ENCODE measurements around the gene ANKUB1. TPM values are rescaled to one million over a fixed set of nuclear protein-coding genes. Genes with fewer than 3 reads are reported as not detected.

The ANKUB1 gene
- total and polyA plus RNA-seq, 2 donors (not counting 1 experiment from before 2014, with no cell fraction given) = not detected

DNA sequence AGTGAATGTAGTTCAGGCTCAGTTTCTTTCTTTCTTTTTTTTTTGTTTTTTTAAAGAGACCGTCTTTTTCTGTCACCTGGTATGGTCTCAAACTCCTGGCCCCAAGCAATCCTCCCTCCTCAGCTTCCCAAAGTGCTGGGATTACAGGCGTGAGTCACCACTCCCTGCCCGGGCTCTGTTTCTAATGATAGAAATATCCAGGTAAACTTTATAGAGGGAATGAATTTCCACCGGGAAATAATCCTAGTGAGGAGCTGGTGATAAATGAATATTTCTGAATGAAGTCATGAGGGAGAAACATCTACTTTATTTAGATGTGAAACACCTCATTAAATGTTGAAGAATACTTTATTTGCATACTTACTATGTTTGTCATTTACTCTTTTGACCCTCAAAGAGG lies 27.8 kb upstream of the ANKUB1 start:
- no peak overlapping the region for H2AFZ ChIP-seq (ENCODE audit: insufficient read depth, low read depth, low read length, poor library complexity, severe bottlenecking)
- peaks cover 0 to 3% (median 0%) of the 10 kb centered on the region in 3 donors for H3K9me3 ChIP-seq (ENCODE audit: control extremely low read depth in 1 of 3, control insufficient read depth in 2 of 3, insufficient read depth in 1 of 3, low read length in 2 of 3)
- no peak for ATAC-seq (ENCODE audit: low read depth)
- POLR2A ChIA-PET = no interaction called here
- DNase-seq = no peak
- peaks cover 20 to 26% of the 10 kb centered on the region in 2 donors for H3K4me1 ChIP-seq (ENCODE audit: control insufficient read depth in 2 of 2, insufficient read depth in 2 of 2, low read length in 2 of 2)
- no peak overlapping the region for H3K4me2 ChIP-seq (replicated peaks; ENCODE audit: low read depth, low read length, poor library complexity, severe bottlenecking)
- no CpG with 5 or more reads among the region's 4 CpGs for WGBS (ENCODE audit: insufficient coverage)
- no peak overlapping the region for H3K27ac ChIP-seq (ENCODE audit: low read length in 2 of 2)
- peaks cover 98% of the 10 kb centered on the region for H3K79me2 ChIP-seq (ENCODE audit: control insufficient read depth, insufficient read depth, low read length)
- no peak for TF ChIP-seq CTCF (IDR thresholded peaks at IDR 0.05)
- no peak for TF ChIP-seq EZH2 (IDR thresholded peaks at IDR 0.05; ENCODE audit: borderline replicate concordance, insufficient read depth, low read depth, low read length, poor library complexity, severe bottlenecking)
- Mint-ChIP-seq H3K27ac (no peak overlapping the region), H3K9me3 (ENCODE audit: insufficient read depth) (peaks cover 2% of the 10 kb centered on the region), H3K4me1 (peaks cover 60% of the 10 kb centered on the region), H3K4me3 (no peak overlapping the region), H3K27me3 (no peaks in the 10 kb centered on the region)
- CTCF ChIA-PET = interaction anchor here (0.6 to 2.9 kb wide), 4 partner anchors 12 to 586 kb away, joined by 3 to 15 read pairs (median 6); no protein-coding TSS in a partner anchor
- peaks cover 0 to 3% of the 10 kb centered on the region in 2 experiments for H3K36me3 ChIP-seq (replicated peaks in 1 of 2; ENCODE audit: control extremely low read depth in 1 of 2, control insufficient read depth in 1 of 2, extremely low read depth in 1 of 2, insufficient read depth in 2 of 2, low read length in 1 of 2)
- no peak overlapping the region for H3K9ac ChIP-seq (ENCODE audit: low read length)
- intact Hi-C loops (cut with micrococcal nuclease) = no loop called here
- no peaks in the 10 kb centered on the region for H3K27me3 ChIP-seq (replicated peaks in 1 of 4; ENCODE audit: control extremely low read depth in 1 of 4, control insufficient read depth in 3 of 4, insufficient read depth in 4 of 4, low read length in 3 of 4)
- no peak overlapping the region for H3K4me3 ChIP-seq (ENCODE audit: control extremely low read depth in 1 of 5, extremely low read depth in 1 of 5, insufficient read depth in 1 of 5, low read depth in 2 of 5, low read length in 4 of 5)
- peaks cover 79% of the 10 kb centered on the region for H4K20me1 ChIP-seq (ENCODE audit: control insufficient read depth, insufficient read depth, low read length, poor library complexity, severe bottlenecking)

GRCh38 chr3:149819432-149819831 lies 27.1 kb upstream of the ANKUB1 start:
- Histone ChIP-seq H3K9me3 (ENCODE audit: control extremely low read depth in 1 of 3, control insufficient read depth in 2 of 3, insufficient read depth in 1 of 3, low read length in 2 of 3) (peaks cover 0 to 3% (median 0%) of the 10 kb centered on the region in 3 donors), H3K9ac (ENCODE audit: low read length) (no peak overlapping the region), H3K4me2 (replicated peaks; ENCODE audit: low read depth, low read length, poor library complexity, severe bottlenecking) (no peak overlapping the region), H3K27me3 (replicated peaks in 1 of 4; ENCODE audit: control extremely low read depth in 1 of 4, control insufficient read depth in 3 of 4, insufficient read depth in 4 of 4, low read length in 3 of 4) (no peaks in the 10 kb centered on the region), H3K4me1 (ENCODE audit: control insufficient read depth in 2 of 2, insufficient read depth in 2 of 2, low read length in 2 of 2) (peaks cover 27 to 33% of the 10 kb centered on the region in 2 donors), H3K4me3 (ENCODE audit: control extremely low read depth in 1 of 5, extremely low read depth in 1 of 5, insufficient read depth in 1 of 5, low read depth in 2 of 5, low read length in 4 of 5) (no peak overlapping the region), H4K20me1 (ENCODE audit: control insufficient read depth, insufficient read depth, low read length, poor library complexity, severe bottlenecking) (peaks cover 75% of the 10 kb centered on the region), H2AFZ (ENCODE audit: insufficient read depth, low read depth, low read length, poor library complexity, severe bottlenecking) (no peak overlapping the region), H3K79me2 (ENCODE audit: control insufficient read depth, insufficient read depth, low read length) (peaks cover 98% of the 10 kb centered on the region), H3K27ac (ENCODE audit: low read length in 2 of 2) (no peak overlapping the region), H3K36me3 (replicated peaks in 1 of 2; ENCODE audit: control extremely low read depth in 1 of 2, control insufficient read depth in 1 of 2, extremely low read depth in 1 of 2, insufficient read depth in 2 of 2, low read length in 1 of 2) (peaks cover 0 to 3% of the 10 kb centered on the region in 2 experiments)
- no peaks in the 10 kb centered on the region for H3K27me3 Mint-ChIP-seq
- no peak for DNase-seq
- intact Hi-C loops (cut with micrococcal nuclease) = loop anchor here (5.0 to 10.0 kb wide), 3 partner anchors 38 to 825 kb away; partner anchors contain the start of genes EIF2A, GYG1 and SERP1
- WGBS (ENCODE audit: insufficient coverage) = no CpG with 5 or more reads among the region's 1 CpG
- CTCF ChIA-PET = interaction anchor here (0.6 to 2.9 kb wide), 5 partner anchors 11 to 587 kb away, joined by 3 to 15 read pairs (median 4); no protein-coding TSS in a partner anchor
- no peak for ATAC-seq (ENCODE audit: low read depth)
- POLR2A ChIA-PET = no interaction called here
- peaks cover 68% of the 10 kb centered on the region for H3K4me1 Mint-ChIP-seq
- no peak overlapping the region for H3K4me3 Mint-ChIP-seq
- no peak overlapping the region for H3K27ac Mint-ChIP-seq
- H3K9me3 Mint-ChIP-seq (ENCODE audit: insufficient read depth) = peaks cover 2% of the 10 kb centered on the region
- TF ChIP-seq EZH2 (IDR thresholded peaks at IDR 0.05; ENCODE audit: borderline replicate concordance, insufficient read depth, low read depth, low read length, poor library complexity, severe bottlenecking) = no peak
- no peak for TF ChIP-seq CTCF (IDR thresholded peaks at IDR 0.05)
